Gastroesophageal sphincter (tissue), 3 donors: Measurements from ENCODE around the gene MED26.

Source experiments
- POLR2A ChIP-seq, 2 donors: fragments of 450-650 bp; IDR thresholded peaks; one replicate each; pipeline ENCODE4 v1.6.1; 2017; ENCODE audit warnings: antibody characterized with exemption in 2 of 2, mild to moderate bottlenecking in 2 of 2, moderate library complexity in 1 of 2
- TF ChIP-seq, protein P1 (sequence below), 4 experiments: fragments of 200-600 bp in 2 of 4; fragments of 450-650 bp in 2 of 4; sonication (generic) in 1 of 4; IDR thresholded peaks; one replicate each; pipeline ENCODE4 v1.5.1; 2017 to 2019; ENCODE audit warnings: antibody characterized with exemption in 4 of 4, mild to moderate bottlenecking in 2 of 4, moderate library complexity in 2 of 4

GRCh38 chr19:16618248-16618647, 9.8 kb downstream of the MED26 start:
- TF ChIP-seq, protein P1, sequence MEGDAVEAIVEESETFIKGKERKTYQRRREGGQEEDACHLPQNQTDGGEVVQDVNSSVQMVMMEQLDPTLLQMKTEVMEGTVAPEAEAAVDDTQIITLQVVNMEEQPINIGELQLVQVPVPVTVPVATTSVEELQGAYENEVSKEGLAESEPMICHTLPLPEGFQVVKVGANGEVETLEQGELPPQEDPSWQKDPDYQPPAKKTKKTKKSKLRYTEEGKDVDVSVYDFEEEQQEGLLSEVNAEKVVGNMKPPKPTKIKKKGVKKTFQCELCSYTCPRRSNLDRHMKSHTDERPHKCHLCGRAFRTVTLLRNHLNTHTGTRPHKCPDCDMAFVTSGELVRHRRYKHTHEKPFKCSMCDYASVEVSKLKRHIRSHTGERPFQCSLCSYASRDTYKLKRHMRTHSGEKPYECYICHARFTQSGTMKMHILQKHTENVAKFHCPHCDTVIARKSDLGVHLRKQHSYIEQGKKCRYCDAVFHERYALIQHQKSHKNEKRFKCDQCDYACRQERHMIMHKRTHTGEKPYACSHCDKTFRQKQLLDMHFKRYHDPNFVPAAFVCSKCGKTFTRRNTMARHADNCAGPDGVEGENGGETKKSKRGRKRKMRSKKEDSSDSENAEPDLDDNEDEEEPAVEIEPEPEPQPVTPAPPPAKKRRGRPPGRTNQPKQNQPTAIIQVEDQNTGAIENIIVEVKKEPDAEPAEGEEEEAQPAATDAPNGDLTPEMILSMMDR (IDR thresholded peaks at IDR 0.05) = no peak
- TF ChIP-seq POLR2A (IDR thresholded peaks at IDR 0.05) = no peak
